ENCODE results near the gene DNAH2. TPM values are rescaled to one million over a fixed set of nuclear protein-coding genes. Genes with fewer than 3 reads are reported as not detected.
A peak's percentile ranks its signal among the peaks of the same experiment; 100 is the strongest.

The DNAH2 gene
- total and polyA plus RNA-seq, 2 of the 13 experiments (the other 11 are each of a cell fraction or from before 2014, with no cell fraction given) = not detected

DNA sequence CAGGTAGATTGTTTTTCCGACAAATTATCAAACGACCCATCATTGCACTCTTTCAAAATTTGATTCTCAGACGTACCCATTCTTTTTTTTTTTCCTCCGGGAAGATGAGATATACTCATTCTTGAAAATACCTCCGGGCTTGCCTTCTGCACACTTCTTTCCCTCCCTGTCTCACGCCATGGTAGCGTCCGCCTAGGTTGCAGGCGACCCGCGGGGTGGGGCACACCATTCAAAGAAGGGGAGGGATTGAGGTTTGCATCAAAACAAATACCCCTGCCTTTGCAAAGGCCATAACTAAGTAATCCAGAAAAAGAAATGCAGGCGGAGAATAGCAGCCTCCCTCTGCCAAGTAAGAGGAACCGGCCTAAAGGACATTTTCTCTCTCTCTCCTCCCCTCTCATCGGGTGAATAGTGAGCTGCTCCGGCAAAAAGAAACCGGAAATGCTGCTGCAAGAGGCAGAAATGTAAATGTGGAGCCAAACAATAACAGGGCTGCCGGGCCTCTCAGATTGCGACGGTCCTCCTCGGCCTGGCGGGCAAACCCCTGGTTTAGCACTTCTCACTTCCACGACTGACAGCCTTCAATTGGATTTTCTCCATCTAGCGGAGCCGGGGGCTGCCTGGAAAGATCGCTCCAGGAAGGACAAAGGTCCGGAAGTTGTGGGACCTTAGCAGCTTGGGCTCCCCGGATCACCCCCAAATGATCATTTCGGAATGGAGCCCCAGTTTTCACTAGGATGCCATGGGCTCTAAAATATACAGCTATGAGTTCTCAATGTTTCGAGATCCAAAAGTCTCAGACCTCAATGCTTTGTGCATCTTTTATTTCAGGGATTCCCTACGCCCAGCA is 31.1 kb upstream of the DNAH2 start (continued):
- TF ChIP-seq ZNF441 (CRISPR knock-in tag; IDR thresholded peaks at IDR 0.05; ENCODE audit: borderline replicate concordance) (peak; percentile 67; the same call in 1 of the 2 replicates), NFAT5 (CRISPR knock-in tag; IDR thresholded peaks at IDR 0.05) (peak; percentile 31; the same call in 1 of the 2 replicates), PPARG (CRISPR knock-in tag; conservative IDR thresholded peaks at IDR 0.05) (no peak), MTF2 (CRISPR knock-in tag; IDR thresholded peaks at IDR 0.05; ENCODE audit: borderline replicate concordance) (no peak), SAP130 (CRISPR knock-in tag; IDR thresholded peaks at IDR 0.05; ENCODE audit: low read depth) (peak; percentile 46; the same call in 1 of the 2 replicates), ZNF574 (CRISPR knock-in tag; IDR thresholded peaks at IDR 0.05) (peak; percentile 43), ZNF839 (CRISPR knock-in tag; IDR thresholded peaks at IDR 0.05; ENCODE audit: borderline replicate concordance) (no peak), ZKSCAN8 (CRISPR knock-in tag; IDR thresholded peaks at IDR 0.05; ENCODE audit: borderline replicate concordance) (0 out of 2 replicates have a peak, but pooled peaks have one; percentile 0), IKZF5 (CRISPR knock-in tag; IDR thresholded peaks at IDR 0.05) (0 out of 2 replicates have a peak, but pooled peaks have one; percentile 27), CEBPG (CRISPR knock-in tag; IDR thresholded peaks at IDR 0.05) (peak; percentile 10; the same call in 1 of the 2 replicates)
- TF ChIP-seq, protein P1, sequence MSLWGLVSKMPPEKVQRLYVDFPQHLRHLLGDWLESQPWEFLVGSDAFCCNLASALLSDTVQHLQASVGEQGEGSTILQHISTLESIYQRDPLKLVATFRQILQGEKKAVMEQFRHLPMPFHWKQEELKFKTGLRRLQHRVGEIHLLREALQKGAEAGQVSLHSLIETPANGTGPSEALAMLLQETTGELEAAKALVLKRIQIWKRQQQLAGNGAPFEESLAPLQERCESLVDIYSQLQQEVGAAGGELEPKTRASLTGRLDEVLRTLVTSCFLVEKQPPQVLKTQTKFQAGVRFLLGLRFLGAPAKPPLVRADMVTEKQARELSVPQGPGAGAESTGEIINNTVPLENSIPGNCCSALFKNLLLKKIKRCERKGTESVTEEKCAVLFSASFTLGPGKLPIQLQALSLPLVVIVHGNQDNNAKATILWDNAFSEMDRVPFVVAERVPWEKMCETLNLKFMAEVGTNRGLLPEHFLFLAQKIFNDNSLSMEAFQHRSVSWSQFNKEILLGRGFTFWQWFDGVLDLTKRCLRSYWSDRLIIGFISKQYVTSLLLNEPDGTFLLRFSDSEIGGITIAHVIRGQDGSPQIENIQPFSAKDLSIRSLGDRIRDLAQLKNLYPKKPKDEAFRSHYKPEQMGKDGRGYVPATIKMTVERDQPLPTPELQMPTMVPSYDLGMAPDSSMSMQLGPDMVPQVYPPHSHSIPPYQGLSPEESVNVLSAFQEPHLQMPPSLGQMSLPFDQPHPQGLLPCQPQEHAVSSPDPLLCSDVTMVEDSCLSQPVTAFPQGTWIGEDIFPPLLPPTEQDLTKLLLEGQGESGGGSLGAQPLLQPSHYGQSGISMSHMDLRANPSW (CRISPR knock-in tag; IDR thresholded peaks at IDR 0.05; ENCODE audit: borderline replicate concordance) = 0 out of 2 replicates have a peak, but pooled peaks have one; percentile 18
- TF ChIP-seq, protein P2, sequence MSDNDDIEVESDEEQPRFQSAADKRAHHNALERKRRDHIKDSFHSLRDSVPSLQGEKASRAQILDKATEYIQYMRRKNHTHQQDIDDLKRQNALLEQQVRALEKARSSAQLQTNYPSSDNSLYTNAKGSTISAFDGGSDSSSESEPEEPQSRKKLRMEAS (IDR thresholded peaks at IDR 0.05) = peak; percentile 68
